ENCODE results near the gene NYNRIN. TPM values are rescaled to one million over a fixed set of nuclear protein-coding genes. Genes with fewer than 3 reads are reported as not detected.

The NYNRIN gene
- total RNA-seq, 1 experiment from 2014 or later: 0.31 TPM

DNA sequence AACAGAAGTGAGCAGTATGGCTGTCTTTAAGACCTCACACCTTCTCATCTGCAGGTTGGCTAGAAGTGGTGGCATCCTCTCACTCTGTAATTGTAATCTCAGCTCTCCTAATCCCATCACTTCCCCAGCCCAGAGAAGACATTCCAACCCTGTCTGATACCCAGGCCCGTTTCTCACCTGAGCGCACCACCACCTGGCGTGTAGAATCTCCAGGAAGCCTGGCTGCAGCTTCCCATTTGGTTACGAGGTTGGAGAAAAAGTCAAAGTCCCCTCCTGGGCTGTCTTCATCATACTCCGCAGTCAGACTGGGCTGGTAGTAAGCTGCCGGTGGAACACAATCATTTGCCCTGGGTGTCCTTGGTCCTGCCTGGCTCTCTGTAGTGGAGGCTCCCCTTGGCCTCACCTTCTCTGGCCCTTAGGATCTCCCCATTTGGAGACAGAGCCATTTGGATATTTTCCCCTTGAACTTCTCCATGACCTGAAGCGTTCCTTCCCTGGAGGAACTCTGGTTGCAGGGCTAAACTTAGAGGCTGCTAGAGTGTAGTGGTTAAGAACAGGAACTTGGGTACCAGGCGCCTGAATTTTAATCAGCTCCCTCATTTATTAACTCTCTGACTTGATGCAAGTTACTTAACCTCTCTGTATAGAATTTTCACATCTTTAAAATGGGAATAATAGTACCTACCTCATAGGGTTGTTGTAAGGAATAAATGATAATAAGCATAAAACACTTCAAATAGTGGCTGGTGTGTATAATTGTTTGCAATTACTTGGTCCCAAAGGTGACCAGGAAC lies 42.0 kb downstream of the NYNRIN start:
- Histone ChIP-seq H3K9me3 (ENCODE audit: control insufficient read depth, insufficient read depth, low read depth, low read length) (no peaks in the 10 kb centered on the region), H3K4me3 (ENCODE audit: low read depth in 2 of 2, low read length in 2 of 2) (peak overlapping the region in 1 of 2 experiments; percentile 93; a peak in 2 of 4 replicates), H3K36me3 (ENCODE audit: control insufficient read depth, insufficient read depth, low read length) (peaks cover 7% of the 10 kb centered on the region; the same call in 1 of the 2 replicates), H3K4me1 (ENCODE audit: control insufficient read depth, insufficient read depth, low read length) (peaks cover 16% of the 10 kb centered on the region), H3K27me3 (ENCODE audit: control insufficient read depth, insufficient read depth, low read length) (no peaks in the 10 kb centered on the region), H3K27ac (ENCODE audit: low read length) (peak overlapping the region; percentile 96; the same call in 1 of the 2 replicates)
- BruUV-seq (replicated peaks): no TSS peak
- ChIA-PET POLR2A (interaction anchor here (0.6 kb wide), 1 partner anchor 45 kb away, joined by 3 read pairs; no protein-coding TSS in a partner anchor), CTCF (interaction anchor here (1.3 kb wide), 1 partner anchor 107 kb away, joined by 3 read pairs; no protein-coding TSS in a partner anchor)
- no peak for DNase-seq (ENCODE audit: low read depth, low spot score)
- intact Hi-C loops (cut with micrococcal nuclease; ENCODE audit: unreplicated experiment): no loop called here
- no peak for ATAC-seq
- in situ Hi-C loops (cut with HindIII; ENCODE audit: low pct_unique_long_range_greater_than_20kb, low sequenced_read_pairs): no loop called here
- TF ChIP-seq TCF7L2 (IDR thresholded peaks at IDR 0.05; ENCODE audit: low read depth, low read length) (no peak), SIN3A (IDR thresholded peaks at IDR 0.05; ENCODE audit: borderline replicate concordance, insufficient read depth, low read depth, low read length) (no peak)
- TF ChIP-seq, protein P1, sequence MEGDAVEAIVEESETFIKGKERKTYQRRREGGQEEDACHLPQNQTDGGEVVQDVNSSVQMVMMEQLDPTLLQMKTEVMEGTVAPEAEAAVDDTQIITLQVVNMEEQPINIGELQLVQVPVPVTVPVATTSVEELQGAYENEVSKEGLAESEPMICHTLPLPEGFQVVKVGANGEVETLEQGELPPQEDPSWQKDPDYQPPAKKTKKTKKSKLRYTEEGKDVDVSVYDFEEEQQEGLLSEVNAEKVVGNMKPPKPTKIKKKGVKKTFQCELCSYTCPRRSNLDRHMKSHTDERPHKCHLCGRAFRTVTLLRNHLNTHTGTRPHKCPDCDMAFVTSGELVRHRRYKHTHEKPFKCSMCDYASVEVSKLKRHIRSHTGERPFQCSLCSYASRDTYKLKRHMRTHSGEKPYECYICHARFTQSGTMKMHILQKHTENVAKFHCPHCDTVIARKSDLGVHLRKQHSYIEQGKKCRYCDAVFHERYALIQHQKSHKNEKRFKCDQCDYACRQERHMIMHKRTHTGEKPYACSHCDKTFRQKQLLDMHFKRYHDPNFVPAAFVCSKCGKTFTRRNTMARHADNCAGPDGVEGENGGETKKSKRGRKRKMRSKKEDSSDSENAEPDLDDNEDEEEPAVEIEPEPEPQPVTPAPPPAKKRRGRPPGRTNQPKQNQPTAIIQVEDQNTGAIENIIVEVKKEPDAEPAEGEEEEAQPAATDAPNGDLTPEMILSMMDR (IDR thresholded peaks at IDR 0.05): no peak
- TF ChIP-seq, protein P2, sequence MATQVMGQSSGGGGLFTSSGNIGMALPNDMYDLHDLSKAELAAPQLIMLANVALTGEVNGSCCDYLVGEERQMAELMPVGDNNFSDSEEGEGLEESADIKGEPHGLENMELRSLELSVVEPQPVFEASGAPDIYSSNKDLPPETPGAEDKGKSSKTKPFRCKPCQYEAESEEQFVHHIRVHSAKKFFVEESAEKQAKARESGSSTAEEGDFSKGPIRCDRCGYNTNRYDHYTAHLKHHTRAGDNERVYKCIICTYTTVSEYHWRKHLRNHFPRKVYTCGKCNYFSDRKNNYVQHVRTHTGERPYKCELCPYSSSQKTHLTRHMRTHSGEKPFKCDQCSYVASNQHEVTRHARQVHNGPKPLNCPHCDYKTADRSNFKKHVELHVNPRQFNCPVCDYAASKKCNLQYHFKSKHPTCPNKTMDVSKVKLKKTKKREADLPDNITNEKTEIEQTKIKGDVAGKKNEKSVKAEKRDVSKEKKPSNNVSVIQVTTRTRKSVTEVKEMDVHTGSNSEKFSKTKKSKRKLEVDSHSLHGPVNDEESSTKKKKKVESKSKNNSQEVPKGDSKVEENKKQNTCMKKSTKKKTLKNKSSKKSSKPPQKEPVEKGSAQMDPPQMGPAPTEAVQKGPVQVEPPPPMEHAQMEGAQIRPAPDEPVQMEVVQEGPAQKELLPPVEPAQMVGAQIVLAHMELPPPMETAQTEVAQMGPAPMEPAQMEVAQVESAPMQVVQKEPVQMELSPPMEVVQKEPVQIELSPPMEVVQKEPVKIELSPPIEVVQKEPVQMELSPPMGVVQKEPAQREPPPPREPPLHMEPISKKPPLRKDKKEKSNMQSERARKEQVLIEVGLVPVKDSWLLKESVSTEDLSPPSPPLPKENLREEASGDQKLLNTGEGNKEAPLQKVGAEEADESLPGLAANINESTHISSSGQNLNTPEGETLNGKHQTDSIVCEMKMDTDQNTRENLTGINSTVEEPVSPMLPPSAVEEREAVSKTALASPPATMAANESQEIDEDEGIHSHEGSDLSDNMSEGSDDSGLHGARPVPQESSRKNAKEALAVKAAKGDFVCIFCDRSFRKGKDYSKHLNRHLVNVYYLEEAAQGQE (IDR thresholded peaks at IDR 0.05; ENCODE audit: insufficient read depth in 1 of 2, low read depth in 2 of 2, low read length in 1 of 2): no peak

DNA sequence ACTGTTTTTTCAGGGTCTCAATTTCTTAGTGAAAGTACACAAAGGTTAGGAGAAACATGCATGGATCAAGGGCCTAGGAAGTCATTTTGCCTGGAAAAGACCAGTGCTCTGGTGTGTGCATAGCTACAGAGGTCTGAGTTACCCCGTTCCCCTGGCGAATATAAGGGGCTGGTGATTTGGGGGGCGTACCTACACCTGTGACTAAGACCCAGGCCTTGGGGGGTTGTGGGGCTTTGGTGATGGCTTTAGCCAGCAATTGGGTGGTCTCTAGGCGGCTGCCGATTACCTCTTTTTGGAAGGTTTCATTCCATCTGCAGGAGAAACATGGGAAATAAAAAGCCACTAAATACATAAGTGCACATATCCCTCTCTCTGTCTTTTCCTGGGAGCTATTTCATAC lies 42.7 kb downstream of the NYNRIN start:
- in situ Hi-C loops (cut with HindIII; ENCODE audit: low pct_unique_long_range_greater_than_20kb, low sequenced_read_pairs) (no loop called here), intact Hi-C loops (cut with micrococcal nuclease; ENCODE audit: unreplicated experiment) (no loop called here)
- DNase-seq (ENCODE audit: low read depth, low spot score) (no peak), ATAC-seq (no peak)
- Histone ChIP-seq H3K4me3 (ENCODE audit: low read depth in 2 of 2, low read length in 2 of 2) (peak overlapping the region; percentile 93 to 95), H3K27ac (ENCODE audit: low read length) (peak overlapping the region; percentile 96), H3K27me3 (ENCODE audit: control insufficient read depth, insufficient read depth, low read length) (no peaks in the 10 kb centered on the region), H3K4me1 (ENCODE audit: control insufficient read depth, insufficient read depth, low read length) (peaks cover 16% of the 10 kb centered on the region), H3K9me3 (ENCODE audit: control insufficient read depth, insufficient read depth, low read depth, low read length) (no peaks in the 10 kb centered on the region), H3K36me3 (ENCODE audit: control insufficient read depth, insufficient read depth, low read length) (peaks cover 7% of the 10 kb centered on the region; the same call in 1 of the 2 replicates)
- ChIA-PET POLR2A (interaction anchor here (0.6 to 0.8 kb wide), 2 partner anchors 11 to 45 kb away, joined by 3 read pairs; no protein-coding TSS in a partner anchor), CTCF (interaction anchor here (0.5 to 1.3 kb wide), 4 partner anchors 10 to 108 kb away, joined by 3 to 8 read pairs (median 5); no protein-coding TSS in a partner anchor)
- TF ChIP-seq, protein P1 (IDR thresholded peaks at IDR 0.05): no peak
- no peak for TF ChIP-seq POLR2AphosphoS5 (IDR thresholded peaks at IDR 0.05; ENCODE audit: low read depth, low read length)
- TF ChIP-seq SIN3A (IDR thresholded peaks at IDR 0.05; ENCODE audit: borderline replicate concordance, insufficient read depth, low read depth, low read length): no peak
- TF ChIP-seq, protein P2 (IDR thresholded peaks at IDR 0.05; ENCODE audit: insufficient read depth in 1 of 2, low read depth in 2 of 2, low read length in 1 of 2): no peak
- no peak for TF ChIP-seq TCF7L2 (IDR thresholded peaks at IDR 0.05; ENCODE audit: low read depth, low read length)
- BruUV-seq (replicated peaks): TSS peak; percentile 87
